ENCODE results near the gene ERC1. TPM values are rescaled to one million over a fixed set of nuclear protein-coding genes. Genes with fewer than 3 reads are reported as not detected.

Gene ERC1
- total RNA-seq, 2 experiments from 2014 or later, result 21.7 to 27.0 TPM

DNA sequence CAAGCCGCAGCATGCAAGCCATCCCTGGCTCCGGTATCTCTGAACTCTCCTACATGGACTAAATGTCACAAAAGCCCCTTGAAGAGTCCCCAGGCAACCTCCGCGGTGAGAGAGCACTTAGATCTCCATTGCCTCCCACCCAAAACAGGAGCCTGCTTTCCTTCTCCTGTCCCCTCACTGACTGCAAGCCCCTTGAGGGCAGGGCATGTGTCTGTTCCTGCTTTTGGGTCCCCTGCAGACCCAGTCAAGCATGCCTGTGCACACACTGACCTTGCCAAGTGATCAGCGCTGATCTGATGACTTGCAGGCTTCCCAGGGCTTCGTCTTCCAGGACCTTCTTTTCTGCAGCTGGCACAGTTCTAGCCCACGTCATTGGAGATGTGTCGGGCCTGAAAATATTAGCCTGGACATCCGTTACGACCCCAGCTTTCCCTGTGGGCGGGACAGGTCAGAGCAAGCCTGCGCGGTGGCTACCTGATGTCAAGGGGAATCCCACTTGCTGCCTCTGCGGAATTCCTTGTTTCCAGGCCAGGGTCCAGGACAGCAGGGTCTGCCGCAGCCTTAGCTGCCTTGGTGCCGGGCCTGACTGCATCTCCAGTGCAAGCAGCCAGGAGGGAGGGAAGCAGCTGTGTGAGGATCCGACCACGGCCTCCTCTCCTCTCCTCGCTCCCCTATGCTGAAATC lies 510.8 kb downstream of the ERC1 start:
- no peak for TF ChIP-seq CTCF (IDR thresholded peaks at IDR 0.05)
- peaks cover 10% of the 10 kb centered on the region for H3K4me1 Mint-ChIP-seq (ENCODE audit: low read depth)
- DNase-seq (no peak), ATAC-seq (no peak)
- H3K36me3 Mint-ChIP-seq (ENCODE audit: low read depth), result no peaks in the 10 kb centered on the region
- H3K4me3 Mint-ChIP-seq, result no peak overlapping the region
- CTCF ChIA-PET, result no interaction called here
- H3K27me3 Mint-ChIP-seq, result peaks cover 30% of the 10 kb centered on the region
- H3K27ac Mint-ChIP-seq, result no peak overlapping the region
- intact Hi-C loops (cut with micrococcal nuclease), result no loop called here
- H3K9me3 Mint-ChIP-seq, result no peaks in the 10 kb centered on the region
- POLR2A ChIA-PET, result interaction anchor here (0.6 kb wide), 1 partner anchor 357 kb away, joined by 3 read pairs; no protein-coding TSS in a partner anchor

- H3K27me3 Mint-ChIP-seq, result peaks cover 30% of the 10 kb centered on the region
- H3K27ac Mint-ChIP-seq, result no peak overlapping the region
- no peaks in the 10 kb centered on the region for H3K36me3 Mint-ChIP-seq (ENCODE audit: low read depth)
- no peak for TF ChIP-seq CTCF (IDR thresholded peaks at IDR 0.05)
- peaks cover 10% of the 10 kb centered on the region for H3K4me1 Mint-ChIP-seq (ENCODE audit: low read depth)
- intact Hi-C loops (cut with micrococcal nuclease), result no loop called here
- no peak for ATAC-seq
- DNase-seq, result no peak
- POLR2A ChIA-PET, result interaction anchor here (0.6 kb wide), 1 partner anchor 357 kb away, joined by 3 read pairs; no protein-coding TSS in a partner anchor
- CTCF ChIA-PET, result no interaction called here
- H3K4me3 Mint-ChIP-seq, result no peak overlapping the region
- H3K9me3 Mint-ChIP-seq, result no peaks in the 10 kb centered on the region
These were observed 511.3 kb downstream of the ERC1 start for GRCh38 chr12:1502379-1502720.

DNA sequence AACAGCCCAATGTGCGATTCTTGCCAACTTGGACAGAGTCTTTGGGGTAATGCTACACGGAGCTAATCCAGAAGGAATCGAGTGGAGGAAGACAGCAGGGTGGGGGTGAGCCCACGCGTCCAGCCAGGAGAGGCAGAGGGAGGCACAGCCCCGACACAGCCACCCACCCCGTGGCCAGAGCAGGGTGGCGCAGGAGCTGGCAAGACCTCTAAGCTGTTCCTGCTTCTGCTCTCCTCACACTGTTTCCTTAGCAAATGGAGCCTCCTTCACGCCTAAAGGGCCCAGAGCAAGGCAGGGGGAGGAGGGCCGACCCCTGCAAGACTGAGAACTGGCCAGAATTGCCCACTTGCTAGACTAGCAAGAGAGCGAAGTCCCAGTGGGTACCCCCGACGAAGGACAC lies 511.8 kb downstream of the ERC1 start:
- ChIA-PET CTCF (no interaction called here), POLR2A (no interaction called here)
- Mint-ChIP-seq H3K4me1 (ENCODE audit: low read depth) (peaks cover 10% of the 10 kb centered on the region), H3K36me3 (ENCODE audit: low read depth) (no peaks in the 10 kb centered on the region), H3K27ac (no peak overlapping the region), H3K4me3 (no peak overlapping the region), H3K27me3 (peaks cover 30% of the 10 kb centered on the region), H3K9me3 (no peaks in the 10 kb centered on the region)
- intact Hi-C loops (cut with micrococcal nuclease), result no loop called here
- no peak for ATAC-seq
- no peak for TF ChIP-seq CTCF (IDR thresholded peaks at IDR 0.05)
- DNase-seq, result no peak

DNA sequence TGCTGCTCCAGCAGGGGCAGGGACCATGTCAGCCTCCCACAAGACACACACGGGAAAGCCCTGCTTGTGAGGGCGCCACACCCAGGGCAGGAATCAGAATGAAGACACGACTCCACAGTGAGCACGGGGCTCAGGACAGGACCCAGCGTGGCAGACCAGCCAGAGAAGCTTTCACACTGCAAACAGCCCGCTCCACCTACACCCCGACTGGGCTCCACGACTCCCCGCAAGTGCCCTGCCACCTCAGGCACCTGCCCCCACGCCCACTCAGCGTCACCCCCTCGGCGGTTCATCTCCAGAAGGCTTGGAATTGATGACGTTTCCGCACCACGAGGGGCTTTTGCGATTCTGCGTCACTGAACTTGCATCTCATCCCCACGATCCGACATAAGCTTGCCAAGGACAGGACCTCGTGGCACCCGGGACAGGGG lies 512.3 kb downstream of the ERC1 start:
- Mint-ChIP-seq H3K4me1 (ENCODE audit: low read depth) (peaks cover 10% of the 10 kb centered on the region), H3K4me3 (no peak overlapping the region), H3K27ac (no peak overlapping the region), H3K36me3 (ENCODE audit: low read depth) (no peaks in the 10 kb centered on the region), H3K27me3 (peaks cover 30% of the 10 kb centered on the region), H3K9me3 (no peaks in the 10 kb centered on the region)
- no peak for ATAC-seq
- TF ChIP-seq CTCF (IDR thresholded peaks at IDR 0.05), result no peak
- ChIA-PET POLR2A (no interaction called here), CTCF (no interaction called here)
- DNase-seq, result no peak
- intact Hi-C loops (cut with micrococcal nuclease), result no loop called here

GRCh38 chr12:1504304-1504894 lies 513.4 kb downstream of the ERC1 start:
- peaks cover 10% of the 10 kb centered on the region for H3K4me1 Mint-ChIP-seq (ENCODE audit: low read depth)
- H3K9me3 Mint-ChIP-seq, result no peaks in the 10 kb centered on the region
- no peak for TF ChIP-seq CTCF (IDR thresholded peaks at IDR 0.05)
- ChIA-PET POLR2A (no interaction called here), CTCF (no interaction called here)
- no peak for ATAC-seq
- no peaks in the 10 kb centered on the region for H3K36me3 Mint-ChIP-seq (ENCODE audit: low read depth)
- no peak overlapping the region for H3K27ac Mint-ChIP-seq
- DNase-seq, result no peak
- peaks cover 31% of the 10 kb centered on the region for H3K27me3 Mint-ChIP-seq
- H3K4me3 Mint-ChIP-seq, result peak overlapping the region; percentile 2
- intact Hi-C loops (cut with micrococcal nuclease), result no loop called here

All from activated CD8-positive, alpha-beta T cell treated with anti-CD3 and anti-CD28 coated beads for 36 hours (primary cell).